ENCODE results near the gene CYP3A7. TPM values are rescaled to one million over a fixed set of nuclear protein-coding genes. Genes with fewer than 3 reads are reported as not detected.
"Not testable (repeated sequence)": the region's sequence is repeated elsewhere in the genome, so short reads cannot be mapped to it uniquely, and the experiment has no call there.

CYP3A7 gene
- total RNA-seq, 1 experiment from 2014 or later: not detected

GRCh38 chr7:99742737-99743394 lies 7.9 kb upstream of the CYP3A7 start:
- peak; percentile 13 for DNase-seq (ENCODE audit: low read depth)

GRCh38 chr7:99741441-99741795 lies 6.4 kb upstream of the CYP3A7 start:
- DNase-seq (ENCODE audit: low read depth): no peak

GRCh38 chr7:99740573-99741440 lies 5.8 kb upstream of the CYP3A7 start:
- DNase-seq (ENCODE audit: low read depth): no peak

- DNase-seq (ENCODE audit: low read depth): no peak
These were observed 4.9 kb upstream of the CYP3A7 start for GRCh38 chr7:99739699-99740572.

- no peak for DNase-seq (ENCODE audit: low read depth)
These were observed 2.7 kb upstream of the CYP3A7 start for GRCh38 chr7:99737726-99738125.

- DNase-seq (ENCODE audit: low read depth): not testable (repeated sequence)
These were observed 1.7 kb upstream of the CYP3A7 start for GRCh38 chr7:99736667-99737066.

GRCh38 chr7:99733448-99733847 lies 1.5 kb downstream of the CYP3A7 start:
- no peak for DNase-seq (ENCODE audit: low read depth)

- no peak for DNase-seq (ENCODE audit: low read depth)
These were observed 2.0 kb downstream of the CYP3A7 start for GRCh38 chr7:99733003-99733402.

- no peak for DNase-seq (ENCODE audit: low read depth)
These were observed 3.2 kb downstream of the CYP3A7 start for GRCh38 chr7:99731638-99732374.

- DNase-seq (ENCODE audit: low read depth): no peak
These were observed 4.0 kb downstream of the CYP3A7 start for GRCh38 chr7:99730992-99731391.

GRCh38 chr7:99730238-99730810 lies 4.7 kb downstream of the CYP3A7 start:
- no peak for DNase-seq (ENCODE audit: low read depth)

GRCh38 chr7:99729486-99730237 lies 5.3 kb downstream of the CYP3A7 start:
- peak; percentile 60 for DNase-seq (ENCODE audit: low read depth)

- DNase-seq (ENCODE audit: low read depth): no peak
These were observed 6.4 kb downstream of the CYP3A7 start for GRCh38 chr7:99728615-99729014.

GRCh38 chr7:99723201-99723600 lies 11.8 kb downstream of the CYP3A7 start:
- DNase-seq (ENCODE audit: low read depth): not testable (repeated sequence)

- DNase-seq (ENCODE audit: low read depth): no peak
These were observed 14.0 kb downstream of the CYP3A7 start for GRCh38 chr7:99720800-99721595.

GRCh38 chr7:99719996-99720769 lies 14.8 kb downstream of the CYP3A7 start:
- DNase-seq (ENCODE audit: low read depth): no peak

GRCh38 chr7:99713995-99714570 lies 20.9 kb downstream of the CYP3A7 start:
- DNase-seq (ENCODE audit: low read depth): no peak

- DNase-seq (ENCODE audit: low read depth): no peak
These were observed 25.0 kb downstream of the CYP3A7 start for GRCh38 chr7:99709838-99710578.
